Kidney (tissue), 14 donors: ENCODE data around the gene GJA4. TPM values are rescaled to one million over a fixed set of nuclear protein-coding genes. Genes with fewer than 3 reads are reported as not detected.
"Not testable (repeated sequence)": the region's sequence is repeated elsewhere in the genome, so short reads cannot be mapped to it uniquely, and the experiment has no call there.

Source experiments
- DNase-seq, 5 donors: peaks; one replicate each; pipeline ENCODE4 v3.0.0-alpha.2; 2013 to 2020
- FAIRE-seq: peaks from 2 replicates; lab custom pipeline; 2012; peaks lifted over from hg19 to GRCh38; lab: Jason Lieb, UNC
- H3K27ac ChIP-seq, 2 donors: one replicate each; pipeline ENCODE4 v1.7.0; 2013; ENCODE audit warnings: low read depth in 2 of 2, low read length in 2 of 2, inconsistent platforms in 1 of 2
- H3K27me3 ChIP-seq: one replicate; pipeline ENCODE4 v1.7.1; 2013; ENCODE audit warnings: low read length, inconsistent platforms; ENCODE audit not compliant: control insufficient read depth, insufficient read depth
- H3K36me3 ChIP-seq, 3 donors: one replicate each; pipeline versions ENCODE4 v1.7.0 to v1.7.1; 2013; ENCODE audit warnings: low read length in 3 of 3, control low read depth in 1 of 3, inconsistent platforms in 1 of 3; ENCODE audit not compliant: insufficient read depth in 3 of 3, control insufficient read depth in 2 of 3
- H3K4me1 ChIP-seq, 3 donors: one replicate each; pipeline versions ENCODE4 v1.7.0 to v1.7.1; 2013; ENCODE audit warnings: low read length in 3 of 3, inconsistent platforms in 1 of 3, low read depth in 1 of 3; ENCODE audit not compliant: control insufficient read depth in 2 of 3, insufficient read depth in 2 of 3
- H3K4me3 ChIP-seq, 3 donors: one replicate each; pipeline versions ENCODE4 v1.7.0 to v1.8.1; 2013; ENCODE audit warnings: low read length in 3 of 3, control low read depth in 1 of 3, inconsistent platforms in 1 of 3
- H3K9ac ChIP-seq, 3 donors: one replicate each; pipeline versions ENCODE4 v1.7.0 to v1.7.1; 2013; ENCODE audit warnings: low read length in 3 of 3, control low read depth in 1 of 3, inconsistent platforms in 1 of 3
- H3K9me3 ChIP-seq, 3 donors: one replicate each; pipeline versions ENCODE4 v1.7.0 to v1.7.1; 2013; ENCODE audit warnings: low read length in 3 of 3, control low read depth in 1 of 3, inconsistent platforms in 1 of 3; ENCODE audit not compliant: control insufficient read depth in 2 of 3, insufficient read depth in 1 of 3
- CTCF ChIP-seq: IDR thresholded peaks from 3 replicates; pipeline ENCODE4 v1.5.1; 2012; ENCODE audit warnings: mild to moderate bottlenecking, moderate library complexity, borderline replicate concordance; ENCODE audit not compliant: insufficient read depth; ENCODE audit errors: extremely low read depth
- intact Hi-C: fragments of 100-400 bp; cut with DNase I; formaldehyde crosslinking; loops from one replicate; pipeline ENCODE4 v1.11.1; 2022
- polyA plus RNA-seq: library from polyadenylated mRNA; stranded (reverse); fragments of 350-450 nt; fragmentation: Illumina TruSeq; extraction: RNeasy Lipid Tissue Mini Kit (QIAGEN cat#74804); gene quantifications from one replicate; pipeline ENCODE4 v1.2.3, GENCODE V29; 2014; ENCODE audit warnings: low read depth, low replicate concordance; ENCODE audit not compliant: insufficient read depth
- total RNA-seq: library from RNA; stranded (reverse); fragmentation: NEBNext Ultra II Directional; extraction: Animal tissue kit (Norgen Biotek cat#: 25700); gene quantifications from one replicate; pipeline ENCODE4 v1.2.1, GENCODE V29; 2021
- donor health status: control.
- donor health status: control.
- donor health status: control.
- donor health status: control.
- donor health status: control.
- donor health status: DM: yes; HTN: yes; CAD: no.
- donor health status: Normal renal cell carcinoma (clear cell type).

The GJA4 gene
- total and polyA plus RNA-seq, 2 donors from 2014 or later: 15.6 to 31.9 TPM

- Histone ChIP-seq H3K36me3 (no peaks in the 10 kb centered on the region), H3K27me3 (no peaks in the 10 kb centered on the region), H3K4me1 (no peaks in the 10 kb centered on the region), H3K9ac (no peak overlapping the region), H3K9me3 (no peaks in the 10 kb centered on the region), H3K4me3 (no peak overlapping the region), H3K27ac (no peak overlapping the region)
- intact Hi-C loops: no loop called here
- DNase-seq (no peak), FAIRE-seq (no peak)
- no peak for TF ChIP-seq CTCF
Observed at GRCh38 chr1:34803770-34804169, 11.0 kb downstream of the GJA4 start.

GRCh38 chr1:34806396-34806795, 13.6 kb downstream of the GJA4 start:
- no peaks in the 10 kb centered on the region for H3K9me3 ChIP-seq
- DNase-seq (no peak), FAIRE-seq (no peak)
- no peak for TF ChIP-seq CTCF
- no peaks in the 10 kb centered on the region for H3K27me3 ChIP-seq
- H3K36me3 ChIP-seq: no peaks in the 10 kb centered on the region
- H3K9ac ChIP-seq: no peak overlapping the region
- no peak overlapping the region for H3K27ac ChIP-seq
- H3K4me3 ChIP-seq: no peak overlapping the region
- intact Hi-C loops: no loop called here
- H3K4me1 ChIP-seq: no peaks in the 10 kb centered on the region

- FAIRE-seq: no peak
Observed at GRCh38 chr1:34808051-34808810, 15.4 kb downstream of the GJA4 start.

GRCh38 chr1:34810781-34811180, 18.0 kb downstream of the GJA4 start:
- H3K4me1 ChIP-seq, H3K27me3 ChIP-seq, FAIRE-seq, H3K9ac ChIP-seq, H3K9me3 ChIP-seq, H3K36me3 ChIP-seq, H3K4me3 ChIP-seq, intact Hi-C loops, H3K27ac ChIP-seq, DNase-seq: not testable (repeated sequence)

More at GRCh38 chr1:34808051-34808810, 15.4 kb downstream of the GJA4 start:
- Histone ChIP-seq H3K4me1 (no peaks in the 10 kb centered on the region), H3K36me3 (no peaks in the 10 kb centered on the region), H3K4me3 (no peak overlapping the region), H3K9ac (no peak overlapping the region), H3K27me3 (no peaks in the 10 kb centered on the region), H3K9me3 (no peaks in the 10 kb centered on the region), H3K27ac (no peak overlapping the region)
- intact Hi-C loops: no loop called here
- peak in 1 of 5 donors; percentile 23 for DNase-seq
- no peak for TF ChIP-seq CTCF
